NCI-H128 (cell line): Measurements from ENCODE around the gene OCSTAMP.

Experiments
- DNase-seq: peaks from one replicate; lab custom pipeline; 2025; ENCODE audit not compliant: unreplicated experiment; lab: John Stamatoyannopoulos, UW

The OCSTAMP gene, protein sequence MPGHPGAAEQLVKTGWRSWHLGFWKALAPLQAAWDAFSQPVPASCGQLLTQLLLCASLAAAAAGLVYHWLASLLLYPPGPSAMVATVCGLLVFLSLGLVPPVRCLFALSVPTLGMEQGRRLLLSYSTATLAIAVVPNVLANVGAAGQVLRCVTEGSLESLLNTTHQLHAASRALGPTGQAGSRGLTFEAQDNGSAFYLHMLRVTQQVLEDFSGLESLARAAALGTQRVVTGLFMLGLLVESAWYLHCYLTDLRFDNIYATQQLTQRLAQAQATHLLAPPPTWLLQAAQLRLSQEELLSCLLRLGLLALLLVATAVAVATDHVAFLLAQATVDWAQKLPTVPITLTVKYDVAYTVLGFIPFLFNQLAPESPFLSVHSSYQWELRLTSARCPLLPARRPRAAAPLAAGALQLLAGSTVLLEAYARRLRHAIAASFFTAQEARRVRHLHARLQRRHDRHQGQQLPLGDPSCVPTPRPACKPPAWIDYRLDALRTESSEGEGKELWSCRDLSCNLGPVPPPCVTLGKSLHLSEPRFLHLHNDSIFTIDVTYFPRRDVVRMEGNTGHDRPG

GRCh38 chr20:46550461-46550860, at the start of gene OCSTAMP:
TSS of gene OCSTAMP (minus strand) at chr20:46550654. CDS start at chr20:46550560, 94 bp downstream.
- no peak for DNase-seq

- no peak for DNase-seq
Observed at GRCh38 chr20:46599227-46599987, 49.0 kb upstream of the OCSTAMP start.

DNA sequence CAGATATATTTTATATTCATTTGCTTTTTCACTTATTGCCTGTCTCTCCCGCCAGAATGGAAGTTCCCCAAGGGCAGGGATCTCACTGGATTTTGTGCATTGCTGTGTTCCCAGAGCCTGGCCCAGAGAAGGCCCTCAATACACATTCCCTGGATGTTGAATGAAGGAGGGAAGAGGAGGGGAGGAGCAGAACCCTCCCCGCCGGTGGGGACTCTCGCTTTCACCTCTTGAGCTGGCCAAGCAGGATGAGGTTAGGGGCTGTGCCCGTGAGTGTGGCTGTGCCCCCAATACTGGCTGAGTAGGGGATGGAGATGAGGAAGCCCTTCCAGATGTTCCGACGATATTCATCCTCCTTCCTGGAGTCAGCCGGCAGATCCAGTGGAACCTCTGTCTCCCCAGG, 45.5 kb upstream of the OCSTAMP start:
- no peak for DNase-seq

DNA sequence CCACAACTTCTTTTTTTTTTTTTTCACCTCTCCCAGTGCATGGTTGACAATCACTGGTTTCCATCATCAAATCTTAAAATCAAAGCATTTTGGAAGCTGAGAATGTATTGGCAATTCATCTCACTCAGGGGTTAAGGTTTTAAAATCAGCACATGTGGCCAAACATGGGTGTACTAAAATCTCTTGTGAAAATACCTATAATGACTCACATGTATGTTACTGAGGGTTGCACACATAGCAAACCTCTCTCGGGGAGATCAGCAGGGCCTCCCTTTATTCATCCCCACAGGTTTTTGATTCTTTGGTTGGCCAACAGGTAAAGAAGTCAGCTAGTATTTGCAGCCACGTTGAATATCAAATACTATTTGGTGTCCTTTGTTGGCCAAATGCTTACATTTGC, 44.3 kb upstream of the OCSTAMP start:
- DNase-seq, result no peak

DNA sequence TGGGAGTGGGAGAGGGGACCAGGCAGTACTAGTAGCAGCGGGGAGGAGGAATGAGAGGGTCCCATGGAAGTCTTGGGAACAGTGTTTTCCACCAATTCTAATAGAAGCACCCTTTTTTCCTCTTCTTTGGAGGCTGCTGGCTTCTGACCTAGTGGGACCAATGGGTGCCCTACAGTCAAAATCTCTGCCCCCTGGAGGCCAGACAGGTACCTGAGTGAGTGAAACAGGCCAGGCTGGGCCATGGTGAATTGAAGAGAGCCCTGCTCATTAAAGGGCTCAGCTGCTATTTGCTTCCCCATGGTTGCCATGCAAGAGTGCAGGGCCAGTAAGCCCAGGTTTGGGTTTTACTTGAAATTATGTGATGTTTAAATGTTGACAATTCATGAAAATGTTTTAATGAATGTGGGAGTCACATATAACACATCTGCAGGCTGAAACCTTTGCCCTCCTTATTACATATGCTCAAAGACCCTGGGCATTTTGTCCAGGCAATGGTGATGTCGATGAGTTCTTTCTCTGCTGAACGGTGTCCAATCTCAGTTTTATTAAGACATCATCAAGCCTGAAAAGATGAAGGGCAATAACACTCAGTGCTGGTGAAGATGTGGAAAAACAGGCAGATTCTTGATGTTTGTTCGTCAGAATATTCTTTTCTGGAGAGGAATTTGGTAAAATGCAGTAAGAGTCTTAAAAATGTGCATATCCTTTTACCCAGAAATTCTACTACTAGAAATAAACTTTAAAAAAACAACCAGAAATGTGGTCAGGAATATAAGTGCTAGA, 42.3 kb upstream of the OCSTAMP start:
- no peak for DNase-seq

- DNase-seq, result no peak
Observed at GRCh38 chr20:46590443-46590842, 40.0 kb upstream of the OCSTAMP start.

- DNase-seq, result no peak
Observed at GRCh38 chr20:46588532-46589511, 38.4 kb upstream of the OCSTAMP start.

- DNase-seq, result no peak
Observed at GRCh38 chr20:46587986-46588385, 37.5 kb upstream of the OCSTAMP start.

DNA sequence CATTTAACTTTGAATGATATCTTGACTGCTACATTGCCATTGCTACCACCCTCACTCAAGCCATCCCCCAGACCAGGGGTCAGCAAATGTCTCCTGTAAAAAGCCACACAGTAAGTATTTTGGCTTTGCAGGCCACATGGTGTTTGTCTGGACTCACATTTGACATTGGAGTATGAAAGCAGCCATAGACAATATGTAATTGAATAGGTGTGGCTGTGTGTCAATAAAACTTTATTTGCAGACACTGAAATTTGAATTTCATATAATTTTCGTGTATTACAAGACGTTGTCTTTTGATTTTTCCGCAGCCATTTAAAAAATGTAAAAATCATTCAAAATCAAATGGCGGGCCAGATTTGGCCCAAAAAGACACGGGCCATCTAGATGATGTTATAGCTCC, 36.3 kb upstream of the OCSTAMP start:
- DNase-seq, result no peak

DNA sequence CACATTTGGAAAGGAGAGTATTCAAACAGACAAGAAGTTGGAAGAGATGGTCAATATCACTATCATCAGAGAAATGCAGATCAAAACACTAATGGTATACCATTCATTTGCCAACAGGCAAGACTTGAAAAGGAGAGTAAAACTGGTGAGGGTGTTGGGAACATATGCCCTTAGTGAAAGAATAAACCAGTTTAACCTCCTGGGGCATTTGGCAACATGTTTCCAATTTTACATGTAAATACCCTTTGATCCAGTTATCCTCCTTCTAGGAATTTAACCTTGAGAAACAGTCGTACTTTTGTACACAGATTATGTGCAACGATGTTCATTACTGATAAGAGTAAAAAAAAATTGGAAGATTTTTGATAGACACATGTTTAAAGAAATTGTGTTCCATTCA, 34.1 kb upstream of the OCSTAMP start:
- no peak for DNase-seq

GRCh38 chr20:46583411-46584214, 33.2 kb upstream of the OCSTAMP start:
- no peak for DNase-seq

- no peak for DNase-seq
Observed at GRCh38 chr20:46582648-46583047, 32.2 kb upstream of the OCSTAMP start.

DNA sequence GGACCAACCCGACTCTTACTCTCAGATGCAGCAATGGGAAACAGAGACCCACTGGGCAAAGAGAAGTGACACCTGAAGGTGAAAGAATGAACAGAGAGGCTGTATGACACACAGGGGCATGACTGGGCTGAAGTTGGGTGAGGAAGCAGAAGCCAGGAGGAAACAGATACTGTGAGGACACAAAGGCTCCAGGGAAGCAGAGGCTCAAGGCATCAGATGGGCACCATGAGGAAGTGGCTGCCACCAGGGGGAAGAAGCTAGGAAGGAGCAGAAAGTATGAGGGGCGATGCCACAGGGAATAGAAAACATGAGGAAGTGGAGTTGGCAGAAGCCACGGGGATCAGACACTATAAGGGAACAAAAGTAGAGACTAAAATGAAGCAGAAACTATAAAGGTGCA, 30.9 kb upstream of the OCSTAMP start:
- no peak for DNase-seq

- DNase-seq, result no peak
Observed at GRCh38 chr20:46580613-46581205, 30.3 kb upstream of the OCSTAMP start.

- DNase-seq, result no peak
Observed at GRCh38 chr20:46578745-46579144, 28.3 kb upstream of the OCSTAMP start.

DNA sequence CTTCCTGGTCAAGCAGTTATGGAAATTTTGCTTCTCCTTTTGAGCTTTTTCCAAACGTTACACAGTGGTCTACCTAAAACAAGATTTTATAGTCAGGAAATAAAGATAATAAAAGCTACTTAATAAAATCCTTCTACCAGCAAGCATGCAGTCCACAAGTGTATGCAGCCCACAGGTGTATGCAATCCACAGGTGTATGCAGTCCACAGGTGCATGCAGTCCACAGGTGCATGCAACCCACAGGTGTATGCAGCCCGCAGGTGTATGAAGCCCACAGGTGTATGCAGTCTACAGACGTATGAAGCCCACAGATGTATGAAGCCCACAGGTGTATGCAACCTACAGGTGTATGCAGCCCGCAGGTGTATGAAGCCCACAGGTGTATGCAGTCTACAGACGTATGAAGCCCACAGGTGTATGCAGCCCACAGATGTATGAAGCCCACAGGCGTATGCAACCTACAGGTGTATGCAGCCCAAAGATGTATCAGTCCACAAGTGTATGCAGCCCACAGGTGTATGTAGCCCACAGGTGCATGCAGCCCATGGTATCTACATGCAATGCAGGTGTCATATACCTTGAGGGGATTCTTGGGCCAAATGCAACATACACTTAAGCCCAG, 26.4 kb upstream of the OCSTAMP start:
- DNase-seq, result no peak

DNA sequence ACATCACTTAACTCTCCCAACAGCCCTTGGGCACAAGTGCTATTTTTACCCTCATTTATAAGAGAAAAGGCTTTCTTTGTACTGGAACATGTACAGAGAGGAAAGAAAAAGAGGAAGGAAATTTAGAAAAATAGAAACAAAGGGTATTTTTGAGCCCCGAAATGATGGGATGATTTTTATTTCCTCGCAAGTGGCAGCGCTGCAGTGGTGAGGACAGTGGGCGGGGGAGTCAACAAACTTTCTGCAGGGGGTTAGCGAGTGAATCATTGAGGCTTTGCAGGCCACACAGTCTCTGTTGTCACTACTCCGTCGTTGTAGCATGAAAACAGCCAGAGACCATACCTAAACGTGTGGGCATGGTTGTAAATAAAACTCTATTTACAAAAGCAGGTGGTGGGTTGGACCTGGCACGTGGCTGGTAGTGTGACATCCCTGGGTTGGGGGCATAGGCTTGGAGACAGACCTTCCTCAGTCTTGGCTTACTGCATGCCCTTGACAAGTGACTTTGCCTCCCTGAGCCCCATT, 25.5 kb upstream of the OCSTAMP start:
- DNase-seq, result no peak

DNA sequence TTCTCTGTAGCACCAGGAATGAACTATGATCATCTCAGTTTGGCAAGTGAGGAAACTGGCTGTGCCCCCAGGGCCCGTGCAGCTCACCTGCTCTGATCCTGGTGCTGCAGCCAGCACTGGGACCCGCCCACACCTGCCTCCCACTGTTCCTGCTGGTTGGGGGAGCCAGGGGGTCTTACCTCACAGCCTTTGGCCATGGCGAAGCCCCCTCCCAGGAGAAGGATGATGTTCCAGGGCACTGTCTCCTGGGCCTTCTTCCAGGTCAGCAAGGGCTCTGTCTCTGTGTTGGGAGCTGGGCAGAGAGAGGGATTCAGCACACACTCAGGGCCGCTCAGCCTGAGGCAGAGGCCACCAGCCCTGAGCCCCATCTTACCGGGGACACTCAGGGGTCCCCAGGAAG, 24.9 kb upstream of the OCSTAMP start:
- no peak for DNase-seq
